MM.1S (cell line): ENCODE results near the gene PLCXD3.

Experiments
- DNase-seq: peaks from one replicate; pipeline ENCODE4 v3.0.0-alpha.2; 2015
- H2AFZ ChIP-seq: fragments of 300-600 bp; sonication (generic); 2 replicates; pipeline ENCODE4 v1.6.0; 2016; ENCODE audit warnings: antibody characterized with exemption, low read length
- H3F3A ChIP-seq: fragments of 300-600 bp; sonication (generic); 2 replicates; pipeline ENCODE4 v1.6.1; 2016; ENCODE audit warnings: mild to moderate bottlenecking, antibody characterized with exemption, low read length, moderate library complexity, mixed read lengths; ENCODE audit not compliant: insufficient read depth
- H3K27ac ChIP-seq: fragments of 300-600 bp; sonication (generic); 2 replicates; pipeline ENCODE4 v1.5.1; 2016; ENCODE audit warnings: mild to moderate bottlenecking, low read length
- H3K27me3 ChIP-seq: fragments of 300-600 bp; sonication (generic); replicated peaks from 2 replicates; pipeline ENCODE4 v1.6.0; 2016; ENCODE audit warnings: low read length; ENCODE audit not compliant: insufficient read depth
- H3K36me3 ChIP-seq: fragments of 300-600 bp; sonication (generic); replicated peaks from 2 replicates; pipeline ENCODE4 v1.6.1; 2016; ENCODE audit warnings: mild to moderate bottlenecking, low read length, mixed read lengths; ENCODE audit not compliant: insufficient read depth
- H3K4me1 ChIP-seq: fragments of 300-600 bp; sonication (generic); 2 replicates; pipeline ENCODE4 v1.6.1; 2016; ENCODE audit warnings: low read length, mixed read lengths
- H3K4me2 ChIP-seq: fragments of 300-600 bp; sonication (generic); 2 replicates; pipeline ENCODE4 v1.6.0; 2016; ENCODE audit warnings: low read depth, low read length
- H3K4me3 ChIP-seq: fragments of 300-600 bp; sonication (generic); 2 replicates; pipeline ENCODE4 v1.5.1; 2016; ENCODE audit warnings: low read length, mixed read lengths
- H3K79me2 ChIP-seq: fragments of 300-600 bp; sonication (generic); 2 replicates; pipeline ENCODE4 v1.6.1; 2016; ENCODE audit warnings: mixed run types, low read length, mixed read lengths
- H3K9ac ChIP-seq: fragments of 300-600 bp; sonication (generic); 2 replicates; pipeline ENCODE4 v1.6.1; 2016; ENCODE audit warnings: low read length, mixed read lengths
- H3K9me2 ChIP-seq: fragments of 300-600 bp; sonication (generic); replicated peaks from 2 replicates; pipeline ENCODE4 v1.6.1; 2016; ENCODE audit warnings: mild to moderate bottlenecking, low read length, mixed read lengths; ENCODE audit not compliant: insufficient read depth
- H3K9me3 ChIP-seq: fragments of 300-600 bp; sonication (generic); replicated peaks from 2 replicates; pipeline ENCODE4 v1.6.1; 2016; ENCODE audit warnings: mild to moderate bottlenecking, low read length, mixed read lengths; ENCODE audit not compliant: insufficient read depth
- H4K20me1 ChIP-seq: fragments of 300-600 bp; sonication (generic); 2 replicates; pipeline ENCODE4 v1.6.1; 2016; ENCODE audit warnings: mild to moderate bottlenecking, low read length, moderate library complexity, mixed read lengths; ENCODE audit not compliant: insufficient read depth
- CTCF ChIP-seq: fragments of 300-600 bp; sonication (generic); IDR thresholded peaks from 2 replicates; pipeline ENCODE4 v1.5.1; 2016; ENCODE audit warnings: antibody characterized with exemption, low read length, mixed read lengths
- EZH2 ChIP-seq: fragments of 300-600 bp; sonication (generic); optimal IDR thresholded peaks from 2 replicates; pipeline ENCODE3; 2017; ENCODE audit warnings: low read depth, mild to moderate bottlenecking, antibody characterized with exemption, low read length, mixed read lengths
- EZH2phosphoT487 ChIP-seq: fragments of 300-600 bp; sonication (generic); IDR thresholded peaks from 2 replicates; pipeline ENCODE4 v1.6.1; 2018; ENCODE audit warnings: antibody characterized with exemption, low read length

PLCXD3 gene

GRCh38 chr5:41374631-41375030, 135.8 kb downstream of the PLCXD3 start:
- TF ChIP-seq EZH2 (no peak), CTCF (no peak), EZH2phosphoT487 (no peak)
- H3K36me3 ChIP-seq, result no peaks in the 10 kb centered on the region
- H3K9me3 ChIP-seq, result no peaks in the 10 kb centered on the region
- H3K4me2 ChIP-seq, result no peak overlapping the region
- DNase-seq, result no peak
- H3K4me3 ChIP-seq, result no peak overlapping the region
- no peak overlapping the region for H3K27ac ChIP-seq
- H3K9ac ChIP-seq, result no peak overlapping the region
- H3K79me2 ChIP-seq, result no peaks in the 10 kb centered on the region
- no peaks in the 10 kb centered on the region for H3F3A ChIP-seq
- no peaks in the 10 kb centered on the region for H3K4me1 ChIP-seq
- H2AFZ ChIP-seq, result no peak overlapping the region
- H3K9me2 ChIP-seq, result no peaks in the 10 kb centered on the region
- no peaks in the 10 kb centered on the region for H3K27me3 ChIP-seq
- H4K20me1 ChIP-seq, result no peaks in the 10 kb centered on the region

GRCh38 chr5:41373230-41373629, 137.2 kb downstream of the PLCXD3 start:
- no peaks in the 10 kb centered on the region for H3K9me2 ChIP-seq
- H3K9me3 ChIP-seq, result no peaks in the 10 kb centered on the region
- H3K79me2 ChIP-seq, result no peaks in the 10 kb centered on the region
- H3K27me3 ChIP-seq, result no peaks in the 10 kb centered on the region
- no peaks in the 10 kb centered on the region for H4K20me1 ChIP-seq
- no peak for TF ChIP-seq EZH2phosphoT487
- TF ChIP-seq CTCF, result no peak
- no peak for TF ChIP-seq EZH2
- no peak overlapping the region for H3K4me2 ChIP-seq
- H3F3A ChIP-seq, result no peaks in the 10 kb centered on the region
- no peak overlapping the region for H2AFZ ChIP-seq
- H3K36me3 ChIP-seq, result no peaks in the 10 kb centered on the region
- H3K27ac ChIP-seq, result no peak overlapping the region
- no peak for DNase-seq
- H3K4me3 ChIP-seq, result no peak overlapping the region
- H3K4me1 ChIP-seq, result no peaks in the 10 kb centered on the region
- no peak overlapping the region for H3K9ac ChIP-seq

GRCh38 chr5:41371738-41372137, 138.7 kb downstream of the PLCXD3 start:
- H3F3A ChIP-seq, result no peaks in the 10 kb centered on the region
- no peak for DNase-seq
- no peak for TF ChIP-seq EZH2phosphoT487
- no peak for TF ChIP-seq EZH2
- TF ChIP-seq CTCF, result no peak
- no peak overlapping the region for H3K27ac ChIP-seq
- H3K4me1 ChIP-seq, result no peaks in the 10 kb centered on the region
- no peak overlapping the region for H3K4me2 ChIP-seq
- no peaks in the 10 kb centered on the region for H3K9me2 ChIP-seq
- H3K9me3 ChIP-seq, result no peaks in the 10 kb centered on the region
- no peak overlapping the region for H3K9ac ChIP-seq
- H4K20me1 ChIP-seq, result no peaks in the 10 kb centered on the region
- H3K27me3 ChIP-seq, result no peaks in the 10 kb centered on the region
- H3K79me2 ChIP-seq, result no peaks in the 10 kb centered on the region
- no peak overlapping the region for H3K4me3 ChIP-seq
- no peak overlapping the region for H2AFZ ChIP-seq
- H3K36me3 ChIP-seq, result no peaks in the 10 kb centered on the region

GRCh38 chr5:41370482-41370881, 139.9 kb downstream of the PLCXD3 start:
- H3K9ac ChIP-seq, result no peak overlapping the region
- H3K9me3 ChIP-seq, result no peaks in the 10 kb centered on the region
- no peaks in the 10 kb centered on the region for H3K79me2 ChIP-seq
- no peaks in the 10 kb centered on the region for H3K9me2 ChIP-seq
- H3K36me3 ChIP-seq, result no peaks in the 10 kb centered on the region
- no peak overlapping the region for H3K4me3 ChIP-seq
- H3K27ac ChIP-seq, result no peak overlapping the region
- no peaks in the 10 kb centered on the region for H3K27me3 ChIP-seq
- TF ChIP-seq EZH2phosphoT487 (no peak), EZH2 (no peak), CTCF (no peak)
- DNase-seq, result no peak
- H3F3A ChIP-seq, result no peaks in the 10 kb centered on the region
- no peaks in the 10 kb centered on the region for H4K20me1 ChIP-seq
- no peaks in the 10 kb centered on the region for H3K4me1 ChIP-seq
- H2AFZ ChIP-seq, result no peak overlapping the region
- H3K4me2 ChIP-seq, result no peak overlapping the region
